ENCODE measurements around the gene SNX8. TPM values are rescaled to one million over a fixed set of nuclear protein-coding genes. Genes with fewer than 3 reads are reported as not detected.

Gene SNX8
- total and polyA plus RNA-seq, 9 of the 15 experiments (the other 6 are each of a cell fraction or from before 2014, with no cell fraction given): 2.7 to 51.6 (median 16.9) TPM

DNA sequence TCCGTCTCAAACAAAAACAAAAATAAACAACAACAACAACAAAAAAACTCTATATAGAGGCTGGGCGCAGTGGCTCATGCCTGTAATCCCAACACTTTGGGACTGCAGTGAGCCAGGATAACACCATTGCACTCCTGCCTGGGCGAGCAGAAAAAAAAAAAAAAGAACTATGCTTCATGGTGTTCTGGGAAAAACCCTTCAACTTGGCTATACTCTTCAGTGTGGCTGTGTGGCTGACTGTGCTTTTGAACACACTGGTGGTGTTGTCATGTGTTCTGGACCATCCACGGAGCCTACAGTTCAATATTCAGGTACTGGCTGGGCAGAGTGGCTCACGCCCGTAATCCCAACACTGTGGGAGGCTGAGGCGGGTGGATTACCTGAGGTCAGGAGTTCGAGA is 26.5 kb downstream of the SNX8 start:
- no peak overlapping the region for H2AFZ ChIP-seq (ENCODE audit: low read depth, low read length)
- in situ Hi-C loops (cut with MboI): no loop called here
- peaks cover 10% of the 10 kb centered on the region; the same call in 2 of the 3 replicates for H3K36me3 ChIP-seq (ENCODE audit: control insufficient read depth, insufficient read depth, low read length)
- FAIRE-seq: no peak
- H3K9me1 ChIP-seq (ENCODE audit: control insufficient read depth, insufficient read depth, low read length): no peaks in the 10 kb centered on the region
- no peak for ATAC-seq
- H3K27ac ChIP-seq (ENCODE audit: extremely low read depth, low read depth, low read length): no peak overlapping the region
- intact Hi-C loops (cut with micrococcal nuclease): no loop called here
- no peaks in the 10 kb centered on the region for H3K9me3 ChIP-seq (replicated peaks; ENCODE audit: control insufficient read depth, insufficient read depth, low read depth, low read length)
- BruUV-seq (replicated peaks): no TSS peak
- H3K79me2 ChIP-seq (ENCODE audit: control insufficient read depth, insufficient read depth, low read length): peaks cover 6% of the 10 kb centered on the region
- no peak overlapping the region for H3K9ac ChIP-seq (ENCODE audit: insufficient read depth in 1 of 2, low read depth in 2 of 2, low read length in 2 of 2)
- H3K27me3 ChIP-seq (ENCODE audit: control insufficient read depth in 2 of 2, insufficient read depth in 2 of 2, low read length in 2 of 2): no peaks in the 10 kb centered on the region
- H3K4me3 ChIP-seq: no peak overlapping the region
- no peak overlapping the region for H3K4me2 ChIP-seq (ENCODE audit: insufficient read depth, low read length)
- no peaks in the 10 kb centered on the region for H4K20me1 ChIP-seq (replicated peaks; ENCODE audit: control insufficient read depth, insufficient read depth, low read length)
- H3K4me1 ChIP-seq (replicated peaks in 1 of 2; ENCODE audit: control insufficient read depth in 2 of 2, insufficient read depth in 2 of 2, low read length in 2 of 2): peaks cover 3 to 11% of the 10 kb centered on the region in 2 experiments; a peak in 4 of 5 replicates
- 82% methylated on average over 7 of the region's 8 CpGs for WGBS (ENCODE audit: insufficient coverage, low coverage, missing lambda C conversion rate)
- ChIA-PET CTCF (ENCODE audit: low intra/inter-chr PET ratio) (no interaction called here), POLR2A (no interaction called here)
- no peak for DNase-seq (ENCODE audit: extremely low read depth in 1 of 4, low spot score in 3 of 4)
- TF ChIP-seq, protein P1, sequence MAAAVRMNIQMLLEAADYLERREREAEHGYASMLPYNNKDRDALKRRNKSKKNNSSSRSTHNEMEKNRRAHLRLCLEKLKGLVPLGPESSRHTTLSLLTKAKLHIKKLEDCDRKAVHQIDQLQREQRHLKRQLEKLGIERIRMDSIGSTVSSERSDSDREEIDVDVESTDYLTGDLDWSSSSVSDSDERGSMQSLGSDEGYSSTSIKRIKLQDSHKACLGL (CRISPR knock-in tag; IDR thresholded peaks at IDR 0.05; ENCODE audit: borderline replicate concordance, poor library complexity, severe bottlenecking): no peak
- TF ChIP-seq HSF4 (CRISPR knock-in tag; IDR thresholded peaks at IDR 0.05; ENCODE audit: borderline replicate concordance): no peak
- no peak for TF ChIP-seq FIP1L1 (IDR thresholded peaks at IDR 0.05; ENCODE audit: low read depth, low read length, poor library complexity, severe bottlenecking)
- TF ChIP-seq, protein P2, sequence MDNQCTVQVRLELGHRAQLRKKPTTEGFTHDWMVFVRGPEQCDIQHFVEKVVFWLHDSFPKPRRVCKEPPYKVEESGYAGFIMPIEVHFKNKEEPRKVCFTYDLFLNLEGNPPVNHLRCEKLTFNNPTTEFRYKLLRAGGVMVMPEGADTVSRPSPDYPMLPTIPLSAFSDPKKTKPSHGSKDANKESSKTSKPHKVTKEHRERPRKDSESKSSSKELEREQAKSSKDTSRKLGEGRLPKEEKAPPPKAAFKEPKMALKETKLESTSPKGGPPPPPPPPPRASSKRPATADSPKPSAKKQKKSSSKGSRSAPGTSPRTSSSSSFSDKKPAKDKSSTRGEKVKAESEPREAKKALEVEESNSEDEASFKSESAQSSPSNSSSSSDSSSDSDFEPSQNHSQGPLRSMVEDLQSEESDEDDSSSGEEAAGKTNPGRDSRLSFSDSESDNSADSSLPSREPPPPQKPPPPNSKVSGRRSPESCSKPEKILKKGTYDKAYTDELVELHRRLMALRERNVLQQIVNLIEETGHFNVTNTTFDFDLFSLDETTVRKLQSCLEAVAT (IDR thresholded peaks at IDR 0.05): no peak
- TF ChIP-seq, protein P3, sequence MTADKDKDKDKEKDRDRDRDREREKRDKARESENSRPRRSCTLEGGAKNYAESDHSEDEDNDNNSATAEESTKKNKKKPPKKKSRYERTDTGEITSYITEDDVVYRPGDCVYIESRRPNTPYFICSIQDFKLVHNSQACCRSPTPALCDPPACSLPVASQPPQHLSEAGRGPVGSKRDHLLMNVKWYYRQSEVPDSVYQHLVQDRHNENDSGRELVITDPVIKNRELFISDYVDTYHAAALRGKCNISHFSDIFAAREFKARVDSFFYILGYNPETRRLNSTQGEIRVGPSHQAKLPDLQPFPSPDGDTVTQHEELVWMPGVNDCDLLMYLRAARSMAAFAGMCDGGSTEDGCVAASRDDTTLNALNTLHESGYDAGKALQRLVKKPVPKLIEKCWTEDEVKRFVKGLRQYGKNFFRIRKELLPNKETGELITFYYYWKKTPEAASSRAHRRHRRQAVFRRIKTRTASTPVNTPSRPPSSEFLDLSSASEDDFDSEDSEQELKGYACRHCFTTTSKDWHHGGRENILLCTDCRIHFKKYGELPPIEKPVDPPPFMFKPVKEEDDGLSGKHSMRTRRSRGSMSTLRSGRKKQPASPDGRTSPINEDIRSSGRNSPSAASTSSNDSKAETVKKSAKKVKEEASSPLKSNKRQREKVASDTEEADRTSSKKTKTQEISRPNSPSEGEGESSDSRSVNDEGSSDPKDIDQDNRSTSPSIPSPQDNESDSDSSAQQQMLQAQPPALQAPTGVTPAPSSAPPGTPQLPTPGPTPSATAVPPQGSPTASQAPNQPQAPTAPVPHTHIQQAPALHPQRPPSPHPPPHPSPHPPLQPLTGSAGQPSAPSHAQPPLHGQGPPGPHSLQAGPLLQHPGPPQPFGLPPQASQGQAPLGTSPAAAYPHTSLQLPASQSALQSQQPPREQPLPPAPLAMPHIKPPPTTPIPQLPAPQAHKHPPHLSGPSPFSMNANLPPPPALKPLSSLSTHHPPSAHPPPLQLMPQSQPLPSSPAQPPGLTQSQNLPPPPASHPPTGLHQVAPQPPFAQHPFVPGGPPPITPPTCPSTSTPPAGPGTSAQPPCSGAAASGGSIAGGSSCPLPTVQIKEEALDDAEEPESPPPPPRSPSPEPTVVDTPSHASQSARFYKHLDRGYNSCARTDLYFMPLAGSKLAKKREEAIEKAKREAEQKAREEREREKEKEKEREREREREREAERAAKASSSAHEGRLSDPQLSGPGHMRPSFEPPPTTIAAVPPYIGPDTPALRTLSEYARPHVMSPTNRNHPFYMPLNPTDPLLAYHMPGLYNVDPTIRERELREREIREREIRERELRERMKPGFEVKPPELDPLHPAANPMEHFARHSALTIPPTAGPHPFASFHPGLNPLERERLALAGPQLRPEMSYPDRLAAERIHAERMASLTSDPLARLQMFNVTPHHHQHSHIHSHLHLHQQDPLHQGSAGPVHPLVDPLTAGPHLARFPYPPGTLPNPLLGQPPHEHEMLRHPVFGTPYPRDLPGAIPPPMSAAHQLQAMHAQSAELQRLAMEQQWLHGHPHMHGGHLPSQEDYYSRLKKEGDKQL (CRISPR knock-in tag; IDR thresholded peaks at IDR 0.05; ENCODE audit: borderline replicate concordance): no peak
- TF ChIP-seq ZEB2 (IDR thresholded peaks at IDR 0.05): no peak
- no peak for TF ChIP-seq BACH1 (tag; IDR thresholded peaks at IDR 0.05)
- no peak for TF ChIP-seq SMAD2 (IDR thresholded peaks at IDR 0.05; ENCODE audit: low read depth, low read length)
- TF ChIP-seq, protein P4, sequence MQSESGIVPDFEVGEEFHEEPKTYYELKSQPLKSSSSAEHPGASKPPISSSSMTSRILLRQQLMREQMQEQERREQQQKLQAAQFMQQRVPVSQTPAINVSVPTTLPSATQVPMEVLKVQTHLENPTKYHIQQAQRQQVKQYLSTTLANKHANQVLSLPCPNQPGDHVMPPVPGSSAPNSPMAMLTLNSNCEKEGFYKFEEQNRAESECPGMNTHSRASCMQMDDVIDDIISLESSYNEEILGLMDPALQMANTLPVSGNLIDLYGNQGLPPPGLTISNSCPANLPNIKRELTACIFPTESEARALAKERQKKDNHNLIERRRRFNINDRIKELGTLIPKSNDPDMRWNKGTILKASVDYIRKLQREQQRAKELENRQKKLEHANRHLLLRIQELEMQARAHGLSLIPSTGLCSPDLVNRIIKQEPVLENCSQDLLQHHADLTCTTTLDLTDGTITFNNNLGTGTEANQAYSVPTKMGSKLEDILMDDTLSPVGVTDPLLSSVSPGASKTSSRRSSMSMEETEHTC (IDR thresholded peaks at IDR 0.05): no peak
- TF ChIP-seq TCF7L2 (IDR thresholded peaks at IDR 0.05; ENCODE audit: low read depth, low read length): no peak

All from K562 (cell line).